Keratinocyte (primary cell): ENCODE measurements around the gene PSMD14. TPM values are rescaled to one million over a fixed set of nuclear protein-coding genes. Genes with fewer than 3 reads are reported as not detected.

Experiments used
- DNase-seq: peaks from one replicate; pipeline ENCODE4 v3.0.0-alpha.2; 2011; ENCODE audit warnings: low read depth, missing footprints, low spot score
- FAIRE-seq: peaks from 2 replicates; lab custom pipeline; 2011; peaks lifted over from hg19 to GRCh38; lab: Jason Lieb, UNC
- H2AFZ ChIP-seq: 2 replicates; pipeline ENCODE4 v1.6.0; 2012; ENCODE audit warnings: low read length, control low read depth, inconsistent platforms; ENCODE audit not compliant: control insufficient read depth
- H3K27ac ChIP-seq: 2 replicates; pipeline ENCODE4 v1.5.1; 2011; ENCODE audit warnings: low read length; ENCODE audit not compliant: control insufficient read depth, insufficient read depth
- H3K27me3 ChIP-seq: 3 replicates; pipeline ENCODE4 v1.6.0; 2011; ENCODE audit warnings: low read length; ENCODE audit not compliant: control insufficient read depth, insufficient read depth; ENCODE audit errors: extremely low read depth
- H3K36me3 ChIP-seq, 2 experiments: 2 replicates in 1 of 2; 3 replicates in 1 of 2; pipeline ENCODE4 v1.5.1; 2011; ENCODE audit warnings: low read length in 2 of 2, mild to moderate bottlenecking in 1 of 2; ENCODE audit not compliant: control insufficient read depth in 2 of 2, insufficient read depth in 2 of 2; ENCODE audit errors: extremely low read depth in 1 of 2
- H3K4me1 ChIP-seq: 3 replicates; pipeline ENCODE4 v1.5.1; 2011; ENCODE audit warnings: low read length; ENCODE audit not compliant: control insufficient read depth, insufficient read depth; ENCODE audit errors: extremely low read depth
- H3K4me2 ChIP-seq: 3 replicates; pipeline ENCODE4 v1.6.0; 2011; ENCODE audit warnings: low read depth, low read length; ENCODE audit not compliant: control insufficient read depth, insufficient read depth; ENCODE audit errors: extremely low read depth
- H3K4me3 ChIP-seq, 3 experiments: fragments of 200-600 bp in 1 of 3; sonication (generic) in 1 of 3; 2 replicates in 2 of 3; 3 replicates in 1 of 3; pipeline ENCODE4 v1.5.1; 2011 to 2016; ENCODE audit warnings: low read length in 3 of 3, mild to moderate bottlenecking in 3 of 3, control low read depth in 2 of 3, inconsistent platforms in 1 of 3, low read depth in 1 of 3, mixed read lengths in 1 of 3, mixed run types in 1 of 3, moderate library complexity in 1 of 3; ENCODE audit not compliant: control insufficient read depth in 2 of 3, insufficient read depth in 2 of 3; ENCODE audit errors: extremely low read depth in 1 of 3
- H3K79me2 ChIP-seq: 2 replicates; pipeline ENCODE4 v1.6.0; 2012; ENCODE audit warnings: low read length; ENCODE audit not compliant: control insufficient read depth, insufficient read depth
- H3K9ac ChIP-seq: 3 replicates; pipeline ENCODE4 v1.6.0; 2011; ENCODE audit warnings: low read length; ENCODE audit not compliant: control insufficient read depth, insufficient read depth; ENCODE audit errors: extremely low read depth
- H3K9me1 ChIP-seq: 3 replicates; pipeline ENCODE4 v1.6.0; 2011; ENCODE audit warnings: low read length; ENCODE audit not compliant: control insufficient read depth, insufficient read depth; ENCODE audit errors: extremely low read depth
- H3K9me3 ChIP-seq: 2 replicates; pipeline ENCODE4 v1.5.1; 2012; ENCODE audit warnings: low read depth, low read length; ENCODE audit not compliant: control insufficient read depth
- H4K20me1 ChIP-seq: 3 replicates; pipeline ENCODE4 v1.6.0; 2011; ENCODE audit warnings: low read length; ENCODE audit not compliant: control insufficient read depth, insufficient read depth; ENCODE audit errors: extremely low read depth
- EZH2 ChIP-seq: IDR thresholded peaks from one replicate; pipeline ENCODE4 v1.6.1; 2012; ENCODE audit warnings: inconsistent platforms, mild to moderate bottlenecking, low read length, moderate library complexity
- dilution Hi-C: fragments of 300-500 bp; cut with MboI; formaldehyde crosslinking; loops from one replicate; pipeline ENCODE4 v1.7.0; 2020; ENCODE audit warnings: low sequenced_read_pairs; ENCODE audit not compliant: extremely low pct_ligation_motif_present
- polyA plus RNA-seq, 5 experiments: library from polyadenylated mRNA; depleted of rRNA in 3 of 5; stranded (reverse) in 3 of 5; stranded (forward) in 1 of 5; unstranded in 1 of 5; fragments of >200 nt; gene quantifications; 1 replicate in 1 of 5; 2 replicates in 3 of 5; 3 replicates in 1 of 5; pipeline versions ENCODE4 v1.2.1 to v1.2.3, GENCODE V29; 2011 to 2012; ENCODE audit warnings: missing spikeins in 2 of 5, low read depth in 1 of 5, low replicate concordance in 1 of 5
- TF ChIP-seq, protein P1 (sequence below), 3 experiments: IDR thresholded peaks in 1 of 3; conservative IDR thresholded peaks in 1 of 3; optimal IDR thresholded peaks in 1 of 3; 2 replicates in 2 of 3; 3 replicates in 1 of 3; pipeline versions ENCODE3 to v1.5.1; 2011; ENCODE audit warnings: low read length in 3 of 3, mild to moderate bottlenecking in 3 of 3, moderate library complexity in 2 of 3, control low read depth in 1 of 3, inconsistent platforms in 1 of 3; ENCODE audit not compliant: insufficient read depth in 2 of 3; ENCODE audit errors: extremely low read depth in 1 of 3

Gene PSMD14
- polyA plus RNA-seq, 1 donor (not counting 4 experiments of a cell fraction or from before 2014, with no cell fraction given) = 136 TPM

DNA sequence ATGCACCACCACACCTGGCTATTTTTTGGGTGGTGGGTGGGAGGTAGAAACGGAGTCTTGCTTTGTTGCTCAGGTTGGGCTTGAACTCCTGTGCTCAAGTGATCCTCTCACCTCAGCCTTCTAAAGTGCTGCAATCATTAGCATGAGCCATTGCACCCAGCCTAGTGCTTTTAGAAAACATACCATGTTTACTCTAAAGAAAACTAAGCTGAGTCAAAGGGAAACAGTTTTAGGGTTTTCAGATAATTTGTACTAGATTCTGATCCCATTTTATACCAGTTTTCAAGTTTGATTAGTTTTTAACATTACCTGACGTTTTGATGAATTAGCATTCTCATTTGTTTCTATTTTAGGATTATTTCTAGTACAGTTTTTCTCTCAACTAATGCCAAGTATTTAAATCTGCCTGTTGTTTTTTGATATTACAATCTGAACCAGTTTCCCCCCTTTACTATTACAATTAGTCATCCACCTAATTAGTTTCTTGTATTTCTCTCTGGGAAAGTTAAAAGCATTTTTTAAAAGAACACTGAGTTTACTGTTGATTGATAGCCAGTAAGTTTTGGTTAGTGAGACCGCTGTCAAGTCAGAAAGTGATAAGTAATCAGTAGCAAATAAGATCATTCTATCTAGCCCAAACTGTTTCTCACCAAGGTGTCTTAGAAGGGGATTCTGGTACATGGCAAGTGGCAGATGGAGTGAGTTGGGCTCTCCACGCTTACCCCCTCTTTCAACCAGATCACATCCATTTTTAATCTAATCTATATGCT, 83.7 kb downstream of the PSMD14 start:
- peaks cover 9 to 13% of the 10 kb centered on the region in 2 experiments for H3K36me3 ChIP-seq
- DNase-seq (no peak), FAIRE-seq (no peak)
- H3K9me3 ChIP-seq = no peaks in the 10 kb centered on the region
- H2AFZ ChIP-seq = no peak overlapping the region
- no peak overlapping the region for H3K4me3 ChIP-seq
- H3K27me3 ChIP-seq = no peaks in the 10 kb centered on the region
- TF ChIP-seq EZH2 = no peak
- TF ChIP-seq, protein P1, sequence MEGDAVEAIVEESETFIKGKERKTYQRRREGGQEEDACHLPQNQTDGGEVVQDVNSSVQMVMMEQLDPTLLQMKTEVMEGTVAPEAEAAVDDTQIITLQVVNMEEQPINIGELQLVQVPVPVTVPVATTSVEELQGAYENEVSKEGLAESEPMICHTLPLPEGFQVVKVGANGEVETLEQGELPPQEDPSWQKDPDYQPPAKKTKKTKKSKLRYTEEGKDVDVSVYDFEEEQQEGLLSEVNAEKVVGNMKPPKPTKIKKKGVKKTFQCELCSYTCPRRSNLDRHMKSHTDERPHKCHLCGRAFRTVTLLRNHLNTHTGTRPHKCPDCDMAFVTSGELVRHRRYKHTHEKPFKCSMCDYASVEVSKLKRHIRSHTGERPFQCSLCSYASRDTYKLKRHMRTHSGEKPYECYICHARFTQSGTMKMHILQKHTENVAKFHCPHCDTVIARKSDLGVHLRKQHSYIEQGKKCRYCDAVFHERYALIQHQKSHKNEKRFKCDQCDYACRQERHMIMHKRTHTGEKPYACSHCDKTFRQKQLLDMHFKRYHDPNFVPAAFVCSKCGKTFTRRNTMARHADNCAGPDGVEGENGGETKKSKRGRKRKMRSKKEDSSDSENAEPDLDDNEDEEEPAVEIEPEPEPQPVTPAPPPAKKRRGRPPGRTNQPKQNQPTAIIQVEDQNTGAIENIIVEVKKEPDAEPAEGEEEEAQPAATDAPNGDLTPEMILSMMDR (optimal IDR thresholded peaks at IDR 0.05 in 1 of 3, IDR thresholded peaks at IDR 0.05 in 1 of 3, conservative IDR thresholded peaks at IDR 0.05 in 1 of 3; ENCODE audit: extremely low read depth in 1 of 3, insufficient read depth in 2 of 3, low read length in 3 of 3) = no peak
- H3K9me1 ChIP-seq = no peaks in the 10 kb centered on the region
- no peaks in the 10 kb centered on the region for H3K79me2 ChIP-seq
- H3K9ac ChIP-seq = no peak overlapping the region
- H3K27ac ChIP-seq = no peak overlapping the region
- H3K4me1 ChIP-seq = no peaks in the 10 kb centered on the region
- dilution Hi-C loops = no loop called here
- H3K4me2 ChIP-seq = no peak overlapping the region
- no peaks in the 10 kb centered on the region for H4K20me1 ChIP-seq

DNA sequence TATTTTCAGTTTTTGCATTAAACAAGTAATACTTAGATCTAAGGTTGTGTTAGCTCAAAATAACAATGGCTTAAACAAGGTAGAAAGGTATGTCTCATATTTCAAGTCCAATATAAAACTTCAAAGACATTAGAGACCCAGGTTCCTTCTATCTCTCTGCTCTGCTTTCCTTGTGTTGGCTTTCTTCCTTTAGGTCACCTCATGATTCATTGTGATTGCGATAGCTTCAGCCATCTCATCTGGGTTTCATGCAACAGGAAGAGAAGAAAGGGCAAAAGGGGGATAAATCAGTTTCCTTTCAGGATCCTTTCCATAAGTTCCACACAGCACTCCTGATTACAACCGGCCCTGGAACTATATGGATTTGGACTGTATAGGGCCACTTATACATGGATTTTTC, 91.9 kb downstream of the PSMD14 start:
- Histone ChIP-seq H3K27ac (no peak overlapping the region), H3K79me2 (no peaks in the 10 kb centered on the region), H4K20me1 (no peaks in the 10 kb centered on the region), H3K4me2 (no peak overlapping the region), H3K9ac (no peak overlapping the region), H3K4me1 (no peaks in the 10 kb centered on the region), H3K27me3 (no peaks in the 10 kb centered on the region), H3K9me3 (no peaks in the 10 kb centered on the region), H3K9me1 (no peaks in the 10 kb centered on the region), H2AFZ (no peak overlapping the region), H3K4me3 (no peak overlapping the region), H3K36me3 (peaks cover 4 to 11% of the 10 kb centered on the region in 2 experiments)
- FAIRE-seq = peak; percentile 5
- dilution Hi-C loops = no loop called here
- DNase-seq = no peak
- TF ChIP-seq, protein P1 (optimal IDR thresholded peaks at IDR 0.05 in 1 of 3, IDR thresholded peaks at IDR 0.05 in 1 of 3, conservative IDR thresholded peaks at IDR 0.05 in 1 of 3; ENCODE audit: extremely low read depth in 1 of 3, insufficient read depth in 2 of 3, low read length in 3 of 3) = no peak
- no peak for TF ChIP-seq EZH2
